SU-DHL-6 (cell line): Measurements from ENCODE around the gene PTPN12.

Source experiments
- EZH2phosphoT487 ChIP-seq: fragments of 200-600 bp; sonication (generic), shearing (Covaris generic); conservative IDR thresholded peaks from 2 replicates; pipeline ENCODE4 v1.6.1; 2018; ENCODE audit warnings: mild to moderate bottlenecking, antibody characterized with exemption, low read length, moderate library complexity, mixed read lengths
- TF ChIP-seq, protein P1 (sequence below): fragments of 200-600 bp; sonication (generic); IDR thresholded peaks from one replicate; pipeline ENCODE4 v1.5.1; 2017; ENCODE audit warnings: antibody characterized with exemption, mild to moderate bottlenecking, low read length, moderate library complexity; ENCODE audit not compliant: insufficient read depth, poor library complexity, severe bottlenecking

DNA sequence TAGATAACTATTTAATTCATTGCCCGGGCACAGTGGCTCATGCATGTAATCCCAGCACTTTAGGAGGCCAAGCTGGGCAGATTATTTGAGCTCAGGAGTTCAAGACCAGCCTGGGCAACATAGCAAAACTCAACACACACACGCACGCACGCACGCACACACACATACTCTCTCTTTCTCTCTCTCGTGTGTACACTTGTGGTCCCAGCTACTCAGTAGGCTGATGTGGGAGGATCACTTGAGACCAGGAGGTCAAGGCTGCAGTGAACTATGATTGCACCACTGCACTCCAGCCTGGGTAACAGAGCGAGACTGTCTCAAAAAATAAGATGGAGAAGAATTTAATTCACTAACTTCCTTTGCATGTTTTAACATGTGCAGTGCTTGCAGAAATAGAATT is 38.1 kb downstream of the PTPN12 start:
- no peak for TF ChIP-seq EZH2phosphoT487
- TF ChIP-seq, protein P1, sequence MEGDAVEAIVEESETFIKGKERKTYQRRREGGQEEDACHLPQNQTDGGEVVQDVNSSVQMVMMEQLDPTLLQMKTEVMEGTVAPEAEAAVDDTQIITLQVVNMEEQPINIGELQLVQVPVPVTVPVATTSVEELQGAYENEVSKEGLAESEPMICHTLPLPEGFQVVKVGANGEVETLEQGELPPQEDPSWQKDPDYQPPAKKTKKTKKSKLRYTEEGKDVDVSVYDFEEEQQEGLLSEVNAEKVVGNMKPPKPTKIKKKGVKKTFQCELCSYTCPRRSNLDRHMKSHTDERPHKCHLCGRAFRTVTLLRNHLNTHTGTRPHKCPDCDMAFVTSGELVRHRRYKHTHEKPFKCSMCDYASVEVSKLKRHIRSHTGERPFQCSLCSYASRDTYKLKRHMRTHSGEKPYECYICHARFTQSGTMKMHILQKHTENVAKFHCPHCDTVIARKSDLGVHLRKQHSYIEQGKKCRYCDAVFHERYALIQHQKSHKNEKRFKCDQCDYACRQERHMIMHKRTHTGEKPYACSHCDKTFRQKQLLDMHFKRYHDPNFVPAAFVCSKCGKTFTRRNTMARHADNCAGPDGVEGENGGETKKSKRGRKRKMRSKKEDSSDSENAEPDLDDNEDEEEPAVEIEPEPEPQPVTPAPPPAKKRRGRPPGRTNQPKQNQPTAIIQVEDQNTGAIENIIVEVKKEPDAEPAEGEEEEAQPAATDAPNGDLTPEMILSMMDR, result no peak
